Calu3 (cell line): Measurements from ENCODE around the gene RAB11FIP4. TPM values are rescaled to one million over a fixed set of nuclear protein-coding genes. Genes with fewer than 3 reads are reported as not detected.

Source experiments
- BruUV-seq: library from RNA; stranded (reverse); fragments of 400-500 nt; replicated peaks from 2 replicates; lab custom pipeline; 2021; lab: Mats Ljungman, UMichigan
- CTCF ChIA-PET: fragments of 300-600 bp; sonication (Branson Sonifier 250); formaldehyde crosslinking; loops from one replicate; lab custom pipeline; 2022; ENCODE audit warnings: antibody characterized with exemption; lab: Charles Lee
- DNase-seq: peaks from one replicate; pipeline ENCODE4 v3.0.0; 2022
- H3K27ac Mint-ChIP-seq: one replicate; pipeline ENCODE4 v1.8.0; 2022; ENCODE audit warnings: mixed read lengths; ENCODE audit not compliant: unreplicated experiment
- H3K27me3 Mint-ChIP-seq: one replicate; pipeline ENCODE4 v1.8.0; 2022; ENCODE audit warnings: mixed read lengths; ENCODE audit not compliant: unreplicated experiment
- H3K36me3 Mint-ChIP-seq: one replicate; pipeline ENCODE4 v1.8.0; 2022; ENCODE audit warnings: mild to moderate bottlenecking, moderate library complexity, mixed read lengths; ENCODE audit not compliant: insufficient read depth, unreplicated experiment
- H3K4me1 Mint-ChIP-seq: one replicate; pipeline ENCODE4 v1.8.0; 2022; ENCODE audit warnings: mild to moderate bottlenecking, low read depth, mixed read lengths; ENCODE audit not compliant: unreplicated experiment
- H3K4me3 Mint-ChIP-seq: one replicate; pipeline ENCODE4 v1.8.0; 2022; ENCODE audit warnings: mild to moderate bottlenecking, low read depth, moderate library complexity, mixed read lengths; ENCODE audit not compliant: unreplicated experiment
- H3K9me3 Mint-ChIP-seq: one replicate; pipeline ENCODE4 v1.8.0; 2022; ENCODE audit warnings: low read depth, mixed read lengths; ENCODE audit not compliant: unreplicated experiment
- intact Hi-C: fragments of 100-400 bp; cut with micrococcal nuclease; formaldehyde crosslinking; loops from one replicate; pipeline ENCODE4 v1.10.0; 2022; ENCODE audit not compliant: unreplicated experiment
- total RNA-seq: library from RNA; stranded (reverse); gene quantifications from 2 replicates; pipeline ENCODE4 v1.2.3, GENCODE V29; 2022
- TF ChIP-seq, protein P1 (sequence below): fragments of 200-600 bp; IDR thresholded peaks from one replicate; pipeline ENCODE4 v1.8.0; 2022; ENCODE audit warnings: antibody characterized with exemption; ENCODE audit not compliant: unreplicated experiment

Gene RAB11FIP4
- total RNA-seq, 1 experiment from 2014 or later = 27.9 TPM

DNA sequence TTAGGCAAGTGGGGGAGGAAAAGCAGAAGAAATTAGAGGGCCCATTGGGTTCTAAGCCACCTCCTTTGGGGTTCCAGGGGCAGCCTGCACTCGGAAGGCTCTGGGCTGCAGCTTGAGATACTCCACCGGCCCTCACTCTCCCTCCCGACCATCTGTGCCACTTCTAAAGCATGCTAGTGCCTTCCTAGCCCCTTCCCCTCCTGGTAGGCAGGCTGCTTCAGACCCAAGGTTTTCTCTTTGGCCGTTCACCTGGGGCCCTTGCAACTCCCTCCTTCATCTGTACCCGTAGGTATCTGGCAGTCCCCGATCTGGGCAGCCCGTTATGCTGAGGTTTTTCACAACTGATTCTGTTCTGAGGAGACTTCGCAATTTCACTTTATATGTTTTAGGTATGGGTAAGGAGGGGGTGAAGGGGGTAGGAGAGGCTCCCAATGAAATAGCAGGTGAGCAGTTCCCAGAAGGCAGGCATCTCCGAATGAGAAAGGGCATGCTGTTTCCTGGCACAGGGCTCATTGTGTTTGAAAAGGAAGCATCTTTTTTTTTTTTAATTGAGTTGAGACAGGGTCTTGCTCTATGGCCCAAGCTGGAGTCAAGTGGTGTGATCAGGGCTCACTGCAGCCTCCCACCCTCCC, 98.7 kb downstream of the RAB11FIP4 start:
- DNase-seq = no peak
- no peaks in the 10 kb centered on the region for H3K9me3 Mint-ChIP-seq
- TF ChIP-seq, protein P1, sequence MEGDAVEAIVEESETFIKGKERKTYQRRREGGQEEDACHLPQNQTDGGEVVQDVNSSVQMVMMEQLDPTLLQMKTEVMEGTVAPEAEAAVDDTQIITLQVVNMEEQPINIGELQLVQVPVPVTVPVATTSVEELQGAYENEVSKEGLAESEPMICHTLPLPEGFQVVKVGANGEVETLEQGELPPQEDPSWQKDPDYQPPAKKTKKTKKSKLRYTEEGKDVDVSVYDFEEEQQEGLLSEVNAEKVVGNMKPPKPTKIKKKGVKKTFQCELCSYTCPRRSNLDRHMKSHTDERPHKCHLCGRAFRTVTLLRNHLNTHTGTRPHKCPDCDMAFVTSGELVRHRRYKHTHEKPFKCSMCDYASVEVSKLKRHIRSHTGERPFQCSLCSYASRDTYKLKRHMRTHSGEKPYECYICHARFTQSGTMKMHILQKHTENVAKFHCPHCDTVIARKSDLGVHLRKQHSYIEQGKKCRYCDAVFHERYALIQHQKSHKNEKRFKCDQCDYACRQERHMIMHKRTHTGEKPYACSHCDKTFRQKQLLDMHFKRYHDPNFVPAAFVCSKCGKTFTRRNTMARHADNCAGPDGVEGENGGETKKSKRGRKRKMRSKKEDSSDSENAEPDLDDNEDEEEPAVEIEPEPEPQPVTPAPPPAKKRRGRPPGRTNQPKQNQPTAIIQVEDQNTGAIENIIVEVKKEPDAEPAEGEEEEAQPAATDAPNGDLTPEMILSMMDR = no peak
- peak overlapping the region; percentile 72 for H3K4me3 Mint-ChIP-seq
- peaks cover 50% of the 10 kb centered on the region for H3K4me1 Mint-ChIP-seq
- BruUV-seq = no TSS peak
- peak overlapping the region; percentile 75 for H3K27ac Mint-ChIP-seq
- intact Hi-C loops = no loop called here
- H3K36me3 Mint-ChIP-seq = peaks cover 26% of the 10 kb centered on the region
- CTCF ChIA-PET = interaction anchor here (0.6 to 1.4 kb wide), 2 partner anchors 10 to 150 kb away, joined by 3 to 6 read pairs; no protein-coding TSS in a partner anchor
- H3K27me3 Mint-ChIP-seq = peaks cover under 1% of the 10 kb centered on the region

DNA sequence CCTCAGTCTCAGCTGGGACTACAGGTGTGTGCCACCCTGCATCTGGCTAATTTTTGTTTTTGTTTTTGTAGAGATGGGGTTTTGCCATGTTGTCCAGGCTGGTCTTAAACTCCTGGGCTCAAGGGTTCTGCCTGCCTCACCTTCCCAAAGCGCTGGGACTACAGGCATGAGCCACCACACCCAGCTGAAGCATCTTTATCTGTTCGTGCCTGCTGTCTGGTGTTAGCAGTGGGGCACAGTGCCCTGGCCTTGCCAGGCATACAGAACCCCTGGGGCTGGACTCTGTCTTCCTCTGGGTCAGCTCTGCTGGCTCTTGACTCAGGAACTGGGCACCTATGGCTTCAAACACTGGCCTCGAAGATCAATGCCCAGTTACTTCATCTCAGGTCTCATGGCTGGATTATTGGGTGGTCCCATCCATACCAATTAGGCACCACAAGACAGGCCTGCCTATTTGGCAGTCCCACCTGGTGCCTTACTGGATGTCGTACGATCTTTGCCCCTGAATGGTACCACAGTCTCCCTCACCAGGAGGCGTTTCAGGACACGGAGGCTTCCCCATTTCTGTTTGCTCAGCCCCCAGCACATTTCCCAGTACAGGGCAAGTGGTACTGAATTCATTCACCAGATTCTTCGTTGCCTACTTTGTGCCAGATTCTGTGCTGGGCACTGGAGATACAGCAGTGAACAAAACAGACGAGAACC, 99.3 kb downstream of the RAB11FIP4 start:
- Mint-ChIP-seq H3K36me3 (peaks cover 26% of the 10 kb centered on the region), H3K4me3 (peak overlapping the region; percentile 72), H3K27ac (no peak overlapping the region), H3K9me3 (no peaks in the 10 kb centered on the region), H3K27me3 (no peaks in the 10 kb centered on the region), H3K4me1 (peaks cover 55% of the 10 kb centered on the region)
- CTCF ChIA-PET = no interaction called here
- no peak for DNase-seq
- TF ChIP-seq, protein P1 = no peak
- no TSS peak for BruUV-seq
- intact Hi-C loops = no loop called here

DNA sequence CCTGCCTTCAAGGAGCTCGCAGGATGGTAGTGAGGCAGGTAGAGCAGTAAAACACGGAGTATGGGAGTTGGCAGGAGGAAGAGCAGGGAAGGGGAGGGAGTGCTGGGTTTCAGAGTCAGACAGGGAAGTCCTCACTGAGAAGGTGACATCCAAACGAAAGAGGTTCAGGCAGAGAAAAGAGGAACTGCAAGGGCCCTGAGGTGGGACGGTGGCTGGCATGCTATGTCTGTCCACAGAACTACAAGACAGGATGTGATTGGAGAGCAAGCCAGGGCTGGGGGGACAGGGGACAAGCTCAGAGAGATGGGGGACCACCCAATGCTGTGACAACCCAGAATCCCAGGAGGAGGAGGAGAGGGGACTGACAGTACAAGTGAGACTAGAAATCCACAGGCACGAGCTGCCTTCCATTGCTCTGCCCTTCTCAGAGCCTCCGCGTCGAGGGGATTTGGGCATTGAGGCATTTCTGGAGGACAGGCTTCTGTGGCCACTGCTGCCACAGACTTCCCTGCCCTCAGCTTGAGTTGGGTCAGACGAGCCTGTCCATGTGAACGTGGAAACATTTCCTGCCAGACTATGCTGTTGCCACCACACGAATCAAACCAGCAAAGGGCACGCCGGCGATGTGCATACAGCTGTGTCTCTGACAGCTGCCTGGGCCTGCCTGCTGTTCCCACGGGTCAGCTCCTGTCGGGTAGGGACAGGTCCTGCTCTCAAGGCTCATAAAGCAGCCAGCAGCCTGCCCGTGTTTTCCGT, 100.1 kb downstream of the RAB11FIP4 start:
- CTCF ChIA-PET = no interaction called here
- TF ChIP-seq, protein P1 = no peak
- H3K27ac Mint-ChIP-seq = no peak overlapping the region
- H3K27me3 Mint-ChIP-seq = no peaks in the 10 kb centered on the region
- H3K36me3 Mint-ChIP-seq = peaks cover 26% of the 10 kb centered on the region
- no peaks in the 10 kb centered on the region for H3K9me3 Mint-ChIP-seq
- H3K4me3 Mint-ChIP-seq = no peak overlapping the region
- intact Hi-C loops = no loop called here
- DNase-seq = no peak
- peaks cover 54% of the 10 kb centered on the region for H3K4me1 Mint-ChIP-seq
- BruUV-seq = no TSS peak

DNA sequence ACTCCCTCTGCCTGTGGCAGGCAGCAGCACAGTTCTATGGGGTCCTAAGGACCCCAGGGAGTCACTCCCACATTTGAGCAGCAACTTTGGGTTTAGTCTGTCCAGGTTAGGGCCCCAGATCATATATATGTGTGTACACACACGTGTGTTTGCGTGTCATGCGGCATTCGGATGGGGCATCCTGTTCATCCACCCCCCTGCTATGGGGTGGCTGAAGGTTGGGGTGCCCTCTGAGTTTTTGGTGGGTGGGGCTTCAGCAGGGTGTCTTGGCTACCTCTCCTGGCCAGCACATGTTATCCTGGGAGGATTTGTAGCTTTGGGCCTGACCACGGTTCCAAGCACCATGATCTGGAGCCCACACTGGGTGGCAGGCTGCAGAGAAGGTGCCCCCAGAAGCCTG, 100.7 kb downstream of the RAB11FIP4 start:
- Mint-ChIP-seq H3K27ac (no peak overlapping the region), H3K4me1 (peaks cover 47% of the 10 kb centered on the region), H3K9me3 (no peaks in the 10 kb centered on the region), H3K4me3 (no peak overlapping the region), H3K27me3 (no peaks in the 10 kb centered on the region), H3K36me3 (peaks cover 20% of the 10 kb centered on the region)
- DNase-seq = no peak
- intact Hi-C loops = no loop called here
- TF ChIP-seq, protein P1 = no peak
- CTCF ChIA-PET = no interaction called here
- no TSS peak for BruUV-seq
